Femur (tissue), 1 donor: ENCODE results near the gene PSMB1.
"Not testable (repeated sequence)": the region's sequence is repeated elsewhere in the genome, so short reads cannot be mapped to it uniquely, and the experiment has no call there.

Source experiments
- DNase-seq: peaks from one replicate; pipeline ENCODE4 v3.0.0-alpha.2; 2017

Gene PSMB1

DNA sequence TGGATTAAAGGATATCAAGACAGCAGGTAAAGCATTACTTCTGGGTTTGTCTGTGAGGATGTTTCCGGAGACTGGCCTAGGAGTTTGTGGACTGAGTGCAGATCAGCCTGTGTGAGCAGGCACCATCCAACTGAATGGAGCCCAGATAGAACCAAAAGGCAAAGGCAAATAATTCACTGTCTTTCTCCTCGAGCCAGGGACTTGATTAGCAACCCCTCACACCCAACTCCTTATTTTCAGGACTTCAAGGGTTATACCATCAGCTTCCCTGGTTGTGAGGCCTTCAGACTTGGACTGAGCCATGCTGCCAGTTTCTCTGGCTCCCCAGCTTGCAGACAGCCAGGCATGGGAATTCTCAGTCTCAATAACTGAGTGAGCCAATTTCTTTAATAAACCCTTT is 19.3 kb downstream of the PSMB1 start:
- DNase-seq = no peak

DNA sequence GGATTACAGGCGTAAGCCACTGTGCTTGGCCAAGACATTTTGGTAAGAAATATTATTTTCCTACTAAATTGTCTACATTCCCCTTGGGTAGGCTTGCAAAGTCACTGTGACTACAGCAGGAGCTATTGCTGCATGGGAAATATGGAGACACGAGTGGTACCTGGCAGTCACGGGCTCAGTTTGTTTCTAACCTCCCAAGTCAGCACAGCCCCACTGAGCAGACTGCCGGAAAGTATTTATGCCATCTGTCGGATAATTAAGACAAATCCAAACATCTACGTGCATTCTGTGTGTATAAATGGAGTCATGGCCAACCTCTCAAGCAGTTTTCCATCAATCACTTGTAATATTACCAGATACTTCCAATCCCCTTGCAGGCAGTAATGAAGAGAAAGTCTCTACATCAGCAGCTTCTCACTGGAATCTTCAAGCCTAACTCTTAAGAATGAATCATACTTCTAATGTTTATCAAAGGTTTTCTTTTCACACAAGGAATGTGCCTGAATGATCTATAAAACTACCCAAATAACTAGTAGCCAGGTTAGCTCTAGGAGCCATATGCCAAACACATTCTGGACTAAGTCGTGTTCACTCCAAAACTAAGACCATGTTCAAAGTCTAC is 20.1 kb downstream of the PSMB1 start:
- no peak for DNase-seq

- DNase-seq = peak; percentile 82
Observed at GRCh38 chr6:170529839-170530469, 23.2 kb downstream of the PSMB1 start.

DNA sequence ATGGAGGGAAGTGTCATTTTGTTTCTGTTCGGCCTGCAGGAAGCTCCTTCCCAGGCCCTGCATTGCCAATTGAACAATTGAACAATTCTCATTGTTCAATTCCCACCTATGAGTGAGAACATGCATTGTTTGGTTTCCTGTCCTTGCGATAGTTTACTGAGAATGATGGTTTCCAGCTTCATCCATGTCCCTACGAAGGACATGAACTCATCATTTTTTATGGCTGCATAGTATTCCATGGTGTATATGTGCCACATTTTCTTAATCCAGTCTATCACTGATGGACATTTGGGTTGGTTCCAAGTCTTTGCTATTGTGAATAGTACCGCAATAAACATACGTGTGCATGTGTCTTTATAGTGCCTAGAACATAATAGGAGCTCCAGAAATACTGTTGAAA is 25.1 kb downstream of the PSMB1 start:
- not testable (repeated sequence) for DNase-seq

GRCh38 chr6:170525795-170526194 is 27.3 kb downstream of the PSMB1 start:
- DNase-seq = no peak

DNA sequence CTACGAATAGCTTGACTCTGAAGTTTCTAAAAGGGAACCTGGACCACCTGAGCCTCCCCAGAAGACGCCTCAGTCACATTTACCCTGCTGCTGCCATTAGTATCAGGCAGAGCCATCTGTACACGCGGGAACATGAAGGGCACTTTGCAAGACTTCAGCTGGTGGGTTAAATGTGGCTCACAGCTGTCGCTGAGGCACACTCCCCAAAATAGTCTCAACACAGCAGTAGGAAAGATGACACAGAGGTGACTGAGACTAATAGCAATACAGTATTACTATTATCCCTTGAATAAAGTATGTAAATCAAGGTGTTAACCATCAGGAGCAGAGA is 29.0 kb downstream of the PSMB1 start:
- peak; percentile 48 for DNase-seq

DNA sequence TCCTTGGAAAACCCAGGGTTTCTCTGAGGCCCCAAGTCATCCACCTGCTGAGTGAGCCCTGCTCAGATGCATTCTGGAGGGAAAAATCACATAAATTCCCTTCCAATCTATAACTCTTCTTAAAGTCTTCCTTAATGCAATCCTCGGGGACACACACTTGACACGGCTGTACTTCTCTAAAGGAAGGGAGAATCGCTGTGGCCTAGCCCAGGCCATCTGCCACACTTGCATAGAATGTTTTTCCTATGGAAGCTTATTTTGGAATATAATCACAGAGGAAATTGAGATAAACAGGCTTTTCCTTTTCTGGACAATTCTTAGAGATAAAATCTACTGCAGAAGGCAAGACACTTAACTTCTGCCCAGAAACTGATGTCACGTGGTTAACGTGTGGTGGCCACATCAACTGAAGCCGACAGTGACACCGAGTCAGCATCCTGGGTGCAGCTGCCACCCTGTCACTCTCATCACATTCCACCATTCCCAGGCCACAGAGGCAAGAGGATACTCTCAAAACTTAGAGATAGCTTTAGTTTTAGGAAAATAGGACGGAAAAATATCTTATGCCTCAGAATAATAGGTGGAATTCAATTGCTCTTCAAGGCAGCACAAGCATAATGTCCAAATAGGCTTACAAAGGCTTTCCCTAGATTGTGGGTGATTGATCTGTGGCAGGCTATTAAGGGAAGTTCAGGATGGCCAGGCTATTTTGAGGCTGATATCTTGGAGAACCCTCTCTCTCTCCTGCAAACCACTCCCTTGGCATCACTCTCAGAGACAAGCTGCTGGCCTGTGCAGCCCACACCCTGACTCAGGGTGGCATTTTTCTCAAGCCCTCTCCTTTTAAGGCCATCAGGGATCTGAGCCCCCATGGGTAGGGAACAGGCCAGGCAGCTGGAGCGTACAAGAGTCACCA is 29.6 kb downstream of the PSMB1 start:
- DNase-seq = no peak

GRCh38 chr6:170522565-170523183 is 30.4 kb downstream of the PSMB1 start:
- peak; percentile 30 for DNase-seq

DNA sequence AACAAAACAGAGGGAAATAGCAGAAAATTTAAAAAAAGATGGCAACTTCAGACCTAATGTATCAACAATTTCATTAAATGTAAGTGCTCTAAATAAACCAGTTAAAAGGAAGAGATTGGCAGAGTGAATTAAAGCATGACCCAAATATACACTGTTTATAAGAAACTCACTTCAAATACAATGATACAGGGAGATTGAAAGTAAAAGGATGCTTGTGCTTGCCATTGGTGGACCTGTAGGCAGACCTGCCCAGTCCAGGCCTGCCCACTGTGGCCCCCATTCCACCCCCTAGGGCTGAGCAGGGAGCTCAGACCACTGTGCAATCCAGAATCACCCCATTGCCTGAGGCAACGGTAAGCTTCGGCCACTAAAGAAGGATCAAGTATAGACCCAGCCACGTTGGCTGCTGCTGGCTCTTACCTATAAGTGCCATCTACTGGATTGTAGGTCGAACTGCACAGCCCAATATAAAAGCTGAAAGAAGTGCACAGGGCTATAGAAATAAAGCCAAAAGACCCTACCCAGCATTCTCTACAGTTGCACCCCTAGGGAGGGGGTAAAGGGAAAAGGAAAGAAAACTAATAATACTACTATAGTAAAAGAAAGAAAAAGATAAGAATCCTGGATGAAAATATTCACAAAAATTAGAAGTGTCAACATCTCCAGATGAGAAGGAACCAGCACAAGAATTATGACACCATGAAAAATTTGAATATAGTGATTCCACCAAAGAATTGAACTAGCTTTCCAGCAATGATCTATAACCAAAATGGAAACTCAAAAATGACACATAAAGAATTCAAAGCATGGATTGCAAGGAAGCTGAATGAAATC is 36.1 kb downstream of the PSMB1 start:
- peak; percentile 35 for DNase-seq

GRCh38 chr6:170514908-170515307 is 38.2 kb downstream of the PSMB1 start:
- DNase-seq = no peak

DNA sequence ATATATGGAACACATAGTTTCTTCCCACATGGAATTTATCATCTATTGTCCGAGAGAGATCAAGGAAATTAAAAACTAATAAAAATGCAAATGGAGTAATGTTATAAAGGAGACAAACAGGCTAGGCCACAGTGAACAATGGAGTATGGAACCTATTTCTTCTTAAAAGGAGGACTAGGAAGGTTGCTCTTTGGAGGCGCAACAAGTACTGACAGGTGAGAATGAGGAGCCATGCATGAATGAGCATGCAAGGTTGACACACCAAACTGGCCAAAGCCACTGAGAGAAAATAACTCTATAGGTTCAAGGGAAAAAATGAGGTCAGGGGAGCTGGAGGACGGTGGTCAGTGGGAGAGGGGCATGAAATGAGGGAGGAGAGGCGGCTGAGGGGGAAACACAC is 40.9 kb downstream of the PSMB1 start:
- DNase-seq = no peak

GRCh38 chr6:170510631-170511030 is 42.5 kb downstream of the PSMB1 start:
- no peak for DNase-seq

- no peak for DNase-seq
Observed at GRCh38 chr6:170509723-170510018, 43.4 kb downstream of the PSMB1 start.

GRCh38 chr6:170508892-170509722 is 44.0 kb downstream of the PSMB1 start:
- DNase-seq = not testable (repeated sequence)

DNA sequence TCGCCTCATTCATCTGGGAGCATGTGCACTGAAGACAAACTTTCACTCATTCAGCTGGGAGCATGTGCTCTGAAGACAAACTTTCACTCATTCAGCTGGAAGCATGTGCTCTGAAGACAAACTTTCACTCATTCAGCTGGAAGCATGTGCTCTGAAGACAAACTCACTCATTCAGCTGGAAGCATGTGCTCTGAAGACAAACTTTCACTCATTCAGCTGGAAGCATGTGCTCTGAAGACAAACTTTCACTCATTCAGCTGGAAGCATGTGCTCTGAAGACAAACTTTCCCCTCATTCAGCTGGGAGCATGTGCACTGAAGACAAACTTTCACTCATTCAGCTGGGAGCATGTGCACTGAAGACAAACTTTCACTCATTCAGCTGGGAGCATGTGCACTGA is 44.8 kb downstream of the PSMB1 start:
- DNase-seq = not testable (repeated sequence)

- not testable (repeated sequence) for DNase-seq
Observed at GRCh38 chr6:170507728-170508127, 45.4 kb downstream of the PSMB1 start.

DNA sequence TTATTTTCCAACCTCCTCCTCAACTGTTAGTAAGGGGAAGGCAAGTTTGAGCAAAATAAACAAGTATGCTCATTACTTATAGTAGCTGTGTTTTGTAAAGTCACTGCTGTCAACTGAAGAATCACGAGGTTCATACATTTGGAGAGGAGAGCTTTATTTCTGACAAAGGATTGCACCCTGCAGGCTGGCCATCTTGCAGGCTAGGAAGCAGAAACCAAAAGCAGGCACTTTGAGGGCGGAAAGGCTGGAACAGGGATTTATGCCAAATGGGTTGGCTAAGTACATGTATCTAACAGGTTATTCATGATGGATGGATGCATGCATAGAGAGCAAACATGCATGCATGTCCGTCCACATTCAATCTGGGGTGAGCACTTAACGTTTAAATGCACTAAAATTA is 46.7 kb downstream of the PSMB1 start:
- no peak for DNase-seq

DNA sequence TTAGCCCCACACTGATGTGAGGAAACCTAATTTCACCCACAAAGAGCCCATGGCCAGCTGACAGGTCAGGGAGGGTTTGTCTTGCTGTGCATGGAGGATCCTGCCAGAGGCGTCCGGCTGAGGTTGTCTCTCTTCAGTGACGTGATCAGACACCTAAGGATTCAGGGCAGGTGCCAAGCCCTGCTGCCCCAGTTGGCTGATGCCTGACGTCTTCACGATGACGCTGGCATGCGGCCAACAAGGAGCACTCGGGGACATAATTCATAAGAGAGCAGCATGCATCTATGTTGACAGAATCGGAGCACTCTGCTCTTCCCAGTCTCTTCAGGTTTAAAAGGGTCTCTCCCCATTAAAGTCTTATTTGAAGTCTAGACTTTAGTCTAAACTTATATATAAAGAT is 47.8 kb downstream of the PSMB1 start:
- peak; percentile 40 for DNase-seq

- DNase-seq = no peak
Observed at GRCh38 chr6:170504479-170504878, 48.6 kb downstream of the PSMB1 start.

DNA sequence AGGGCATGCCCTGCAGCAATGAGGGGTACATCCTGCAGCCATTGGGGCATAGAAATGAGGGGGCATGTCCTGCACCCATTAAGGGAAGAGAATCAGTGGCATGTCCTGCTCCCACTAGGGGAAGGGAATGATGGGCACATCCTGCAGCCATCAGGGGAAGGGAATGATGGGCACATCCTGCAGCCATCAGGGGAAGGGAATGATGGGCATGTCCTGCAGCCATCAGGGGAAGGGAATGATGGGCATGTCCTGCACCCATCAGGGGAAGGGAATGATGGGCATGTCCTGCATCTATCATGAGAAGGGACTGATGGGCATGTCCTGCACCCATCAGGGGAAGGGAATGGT is 49.7 kb downstream of the PSMB1 start:
- no peak for DNase-seq

- not testable (repeated sequence) for DNase-seq
Observed at GRCh38 chr6:170502733-170503413, 50.2 kb downstream of the PSMB1 start.
